ENCODE measurements around the gene CAMK4.

DNA sequence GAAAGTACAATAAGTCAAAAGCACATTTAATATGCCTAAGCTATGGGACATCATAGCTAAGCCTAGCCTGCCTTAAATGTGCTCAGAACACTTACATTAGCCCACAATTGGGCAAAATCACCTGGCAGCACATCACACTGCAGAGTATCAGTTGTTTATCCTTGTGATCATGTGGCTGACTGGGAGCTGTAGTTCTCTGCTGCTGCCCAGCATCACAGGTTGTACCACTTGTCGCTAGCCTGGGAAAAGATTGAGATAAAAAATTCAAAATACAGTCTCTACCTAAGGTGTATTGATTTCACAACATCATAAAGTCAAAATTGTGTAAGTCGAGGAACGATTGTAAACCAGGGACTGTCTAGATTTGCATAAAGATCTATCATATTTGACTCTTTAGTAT lies 58.6 kb downstream of the CAMK4 start:
- TF ChIP-seq, protein P1, sequence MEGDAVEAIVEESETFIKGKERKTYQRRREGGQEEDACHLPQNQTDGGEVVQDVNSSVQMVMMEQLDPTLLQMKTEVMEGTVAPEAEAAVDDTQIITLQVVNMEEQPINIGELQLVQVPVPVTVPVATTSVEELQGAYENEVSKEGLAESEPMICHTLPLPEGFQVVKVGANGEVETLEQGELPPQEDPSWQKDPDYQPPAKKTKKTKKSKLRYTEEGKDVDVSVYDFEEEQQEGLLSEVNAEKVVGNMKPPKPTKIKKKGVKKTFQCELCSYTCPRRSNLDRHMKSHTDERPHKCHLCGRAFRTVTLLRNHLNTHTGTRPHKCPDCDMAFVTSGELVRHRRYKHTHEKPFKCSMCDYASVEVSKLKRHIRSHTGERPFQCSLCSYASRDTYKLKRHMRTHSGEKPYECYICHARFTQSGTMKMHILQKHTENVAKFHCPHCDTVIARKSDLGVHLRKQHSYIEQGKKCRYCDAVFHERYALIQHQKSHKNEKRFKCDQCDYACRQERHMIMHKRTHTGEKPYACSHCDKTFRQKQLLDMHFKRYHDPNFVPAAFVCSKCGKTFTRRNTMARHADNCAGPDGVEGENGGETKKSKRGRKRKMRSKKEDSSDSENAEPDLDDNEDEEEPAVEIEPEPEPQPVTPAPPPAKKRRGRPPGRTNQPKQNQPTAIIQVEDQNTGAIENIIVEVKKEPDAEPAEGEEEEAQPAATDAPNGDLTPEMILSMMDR (IDR thresholded peaks at IDR 0.05) = no peak
- no peak for TF ChIP-seq POLR2A (IDR thresholded peaks at IDR 0.05)
